ENCODE data around the gene MTHFD1. TPM values are rescaled to one million over a fixed set of nuclear protein-coding genes. Genes with fewer than 3 reads are reported as not detected.
"Not testable (repeated sequence)": the region's sequence is repeated elsewhere in the genome, so short reads cannot be mapped to it uniquely, and the experiment has no call there.

MTHFD1 gene
- 100 to 1,000 TPM; 123 to 164 TPM for total RNA-seq

- H3K4me1 Mint-ChIP-seq (ENCODE audit: low read depth) = peaks cover 48% of the 10 kb centered on the region
- H3K9me3 Mint-ChIP-seq = no peaks in the 10 kb centered on the region
- peak; percentile 96 to 98 for DNase-seq
- H3K36me3 Mint-ChIP-seq (ENCODE audit: insufficient read depth in 2 of 2) = peaks cover 15 to 30% of the 10 kb centered on the region in 2 donors
- peak within 1 kb of the TSS; percentile 96 for H3K27ac Mint-ChIP-seq
- peak within 1 kb of the TSS; percentile 88 to 98 for H3K4me3 Mint-ChIP-seq
- no peaks in the 10 kb centered on the region for H3K27me3 Mint-ChIP-seq (ENCODE audit: low read depth)
- peak; percentile 89 to 92 for ATAC-seq (replicated peaks in 1 of 2)
Observed at GRCh38 chr14:64387782-64388532, at the start of gene MTHFD1. Gene MTHFD1, plus strand, starts transcription at chr14:64388353. Its CDS starts 75 bp downstream, at chr14:64388428.

DNA sequence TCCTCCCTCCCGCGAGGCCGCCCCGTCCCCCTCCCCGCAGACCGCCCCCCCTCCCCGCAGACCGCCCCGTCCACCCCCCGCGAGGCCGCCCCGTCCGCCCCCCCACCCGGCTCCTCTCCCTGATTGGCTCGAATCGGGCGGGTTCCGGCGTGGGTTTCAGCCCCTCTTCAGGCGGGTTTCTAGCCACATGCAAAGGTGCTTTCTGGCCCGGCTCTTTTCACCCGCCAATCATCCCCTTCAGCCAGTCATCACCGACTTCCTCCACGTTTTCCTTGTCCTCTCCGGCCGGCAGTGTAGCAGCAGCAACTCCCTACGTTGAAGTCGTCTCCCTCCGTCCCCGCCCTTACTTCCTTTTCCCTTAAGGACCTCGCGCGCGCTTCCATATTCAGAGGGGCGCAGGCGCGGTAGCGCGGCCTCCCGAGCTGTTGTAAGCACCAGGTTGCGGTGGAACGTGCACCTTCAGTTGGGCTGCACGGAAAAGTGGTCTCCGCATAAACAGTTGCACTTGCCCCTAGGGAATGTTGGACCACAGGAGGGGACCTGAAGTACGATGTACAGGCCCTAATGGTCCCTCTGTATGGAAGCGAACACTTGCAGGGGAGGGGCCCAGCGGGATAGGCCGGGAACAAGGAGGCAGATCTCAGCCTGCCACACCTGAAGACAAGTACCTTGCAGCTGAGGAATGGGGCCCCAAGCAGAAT, 49.4 kb upstream of the MTHFD1 start:
- ATAC-seq (replicated peaks in 1 of 2) (peak; percentile 83 to 86), DNase-seq (peak; percentile 81 to 88)
- Mint-ChIP-seq H3K27me3 (ENCODE audit: low read depth) (no peaks in the 10 kb centered on the region), H3K4me3 (peak overlapping the region; percentile 77 to 96), H3K27ac (peak overlapping the region; percentile 87), H3K4me1 (ENCODE audit: low read depth) (peaks cover 11% of the 10 kb centered on the region), H3K9me3 (peaks cover 2 to 3% of the 10 kb centered on the region in 2 donors), H3K36me3 (ENCODE audit: insufficient read depth in 2 of 2) (peaks cover 4 to 9% of the 10 kb centered on the region in 2 donors)

DNA sequence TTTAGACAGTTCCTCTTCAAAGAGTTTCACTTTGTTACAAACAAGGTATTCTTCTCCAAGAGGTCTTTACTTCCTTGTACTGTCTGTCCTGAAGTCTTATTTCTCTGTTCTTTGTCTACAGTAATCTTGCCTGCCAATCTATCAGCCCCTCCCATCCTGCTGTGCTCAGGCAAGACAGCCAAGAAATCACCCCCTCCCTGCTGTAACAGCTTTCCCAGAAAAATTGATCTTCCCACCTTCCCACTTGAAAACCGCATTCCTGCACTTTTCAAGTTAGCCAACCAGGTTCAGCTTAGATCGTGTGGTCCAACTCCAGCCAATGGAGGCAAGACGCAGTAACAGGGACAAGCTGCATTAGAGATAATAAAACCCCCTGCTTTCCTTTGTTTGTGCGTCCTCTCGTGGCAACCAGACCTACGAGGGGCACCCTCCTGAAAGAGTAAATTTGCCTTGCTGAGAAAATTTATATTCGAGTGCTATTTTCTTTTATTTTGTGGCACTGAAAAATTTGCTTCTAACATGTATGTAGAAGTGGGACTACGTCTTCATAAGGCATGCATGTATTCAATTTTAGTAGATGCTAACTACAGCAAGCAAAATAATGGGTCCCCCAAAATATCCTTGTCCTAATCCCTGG, 47.5 kb upstream of the MTHFD1 start:
- ATAC-seq (replicated peaks in 1 of 2) (no peak), DNase-seq (no peak)
- Mint-ChIP-seq H3K4me3 (no peak overlapping the region), H3K4me1 (ENCODE audit: low read depth) (peaks cover 11% of the 10 kb centered on the region), H3K27me3 (ENCODE audit: low read depth) (no peaks in the 10 kb centered on the region), H3K36me3 (ENCODE audit: insufficient read depth in 2 of 2) (peaks cover 4 to 9% of the 10 kb centered on the region in 2 donors), H3K27ac (peak overlapping the region; percentile 29), H3K9me3 (peaks cover 2 to 3% of the 10 kb centered on the region in 2 donors)

DNA sequence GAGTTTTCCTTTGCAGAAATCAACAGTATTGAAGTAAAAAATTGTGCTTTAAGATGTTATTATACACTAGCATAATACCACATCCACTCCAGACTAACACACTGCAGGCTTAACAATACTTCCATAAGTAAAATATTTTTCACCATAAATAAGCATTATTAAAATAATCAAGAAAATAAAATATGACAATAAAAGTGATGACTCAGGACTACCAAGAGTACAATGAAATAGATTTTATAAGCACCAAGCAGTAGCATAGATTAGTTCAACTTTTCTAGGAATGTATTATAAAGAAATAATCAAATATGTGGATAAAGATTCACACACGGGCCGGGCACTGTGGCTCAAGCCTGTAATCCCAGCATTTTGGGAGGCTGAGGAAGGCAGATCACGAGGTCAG, 40.4 kb upstream of the MTHFD1 start:
- Mint-ChIP-seq H3K27me3 (ENCODE audit: low read depth) (no peaks in the 10 kb centered on the region), H3K27ac (no peak overlapping the region), H3K4me1 (ENCODE audit: low read depth) (no peaks in the 10 kb centered on the region), H3K4me3 (no peak overlapping the region), H3K9me3 (no peaks in the 10 kb centered on the region), H3K36me3 (ENCODE audit: insufficient read depth in 2 of 2) (no peaks in the 10 kb centered on the region)
- ATAC-seq (replicated peaks in 1 of 2) (no peak), DNase-seq (no peak)

DNA sequence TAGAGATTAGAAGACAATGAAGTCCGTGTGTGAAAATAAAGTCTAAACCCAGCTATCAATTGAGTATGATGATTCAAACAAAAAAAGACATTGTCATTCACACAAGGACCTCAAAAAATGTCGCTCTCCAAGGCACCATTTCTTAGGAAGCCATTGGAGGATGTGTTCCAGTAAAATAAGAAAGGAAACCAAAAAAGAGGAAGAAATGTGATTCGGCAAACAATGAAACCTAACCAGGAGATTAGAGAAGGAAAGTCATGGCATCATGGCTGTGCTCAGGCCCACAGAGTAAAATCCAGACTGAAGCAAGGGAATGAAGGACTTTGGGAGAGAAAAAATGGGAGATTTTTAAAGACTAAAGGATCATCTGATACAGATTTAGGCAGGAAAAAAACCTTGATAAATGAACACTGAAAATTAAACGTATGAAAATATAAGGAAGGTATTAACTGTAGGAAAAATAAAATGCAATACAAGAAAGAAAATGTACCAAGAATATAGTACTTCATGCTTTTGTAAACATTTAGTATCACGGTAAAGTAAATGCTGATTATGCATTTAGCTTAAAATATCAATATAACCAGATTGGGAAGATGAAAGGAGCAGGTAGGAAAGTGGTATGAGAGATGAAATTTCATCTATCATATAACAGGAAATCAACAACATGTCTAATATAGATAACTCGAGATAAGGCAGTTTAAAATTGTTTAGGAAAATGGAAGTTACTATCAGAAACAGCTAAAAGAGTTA, 38.2 kb upstream of the MTHFD1 start:
- Mint-ChIP-seq H3K4me3 (no peak overlapping the region), H3K27ac (no peak overlapping the region), H3K27me3 (ENCODE audit: low read depth) (no peaks in the 10 kb centered on the region), H3K36me3 (ENCODE audit: insufficient read depth in 2 of 2) (no peaks in the 10 kb centered on the region), H3K4me1 (ENCODE audit: low read depth) (no peaks in the 10 kb centered on the region), H3K9me3 (no peaks in the 10 kb centered on the region)
- DNase-seq = no peak
- ATAC-seq (replicated peaks in 1 of 2) = no peak

GRCh38 chr14:64363265-64363846, 24.8 kb upstream of the MTHFD1 start:
- no peaks in the 10 kb centered on the region for H3K27me3 Mint-ChIP-seq (ENCODE audit: low read depth)
- no peak for ATAC-seq (replicated peaks in 1 of 2)

DNA sequence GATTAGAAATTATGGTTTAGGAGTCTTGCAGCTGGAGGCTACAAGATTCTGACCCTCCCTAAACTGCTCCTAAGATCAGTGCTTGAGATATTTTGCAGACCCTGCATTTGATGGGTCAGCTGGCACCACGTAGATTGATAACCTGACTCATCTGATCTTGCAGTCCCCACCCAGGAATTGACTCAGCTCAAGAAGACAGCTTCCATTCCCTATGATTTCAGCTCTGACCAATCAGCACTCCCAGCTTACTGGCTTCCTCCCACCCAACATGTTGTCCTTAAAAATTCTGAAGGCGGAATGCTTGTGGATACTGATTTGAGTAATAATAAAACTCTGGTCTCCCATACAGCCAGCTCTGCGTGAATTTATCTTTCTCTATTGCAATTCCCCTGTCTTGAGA, 23.2 kb upstream of the MTHFD1 start:
- Mint-ChIP-seq H3K27ac (no peak overlapping the region), H3K36me3 (ENCODE audit: insufficient read depth in 2 of 2) (no peaks in the 10 kb centered on the region), H3K9me3 (no peaks in the 10 kb centered on the region), H3K27me3 (ENCODE audit: low read depth) (no peaks in the 10 kb centered on the region), H3K4me1 (ENCODE audit: low read depth) (no peaks in the 10 kb centered on the region), H3K4me3 (no peak overlapping the region)
- no peak for DNase-seq
- ATAC-seq (replicated peaks in 1 of 2) = no peak

More at GRCh38 chr14:64363265-64363846, 24.8 kb upstream of the MTHFD1 start:
- Mint-ChIP-seq H3K36me3 (ENCODE audit: insufficient read depth in 2 of 2) (no peaks in the 10 kb centered on the region), H3K9me3 (no peaks in the 10 kb centered on the region), H3K27ac (no peak overlapping the region), H3K4me3 (no peak overlapping the region), H3K4me1 (ENCODE audit: low read depth) (no peaks in the 10 kb centered on the region)
- no peak for DNase-seq

GRCh38 chr14:64365358-64365889, 22.7 kb upstream of the MTHFD1 start:
- not testable (repeated sequence) for H3K27ac Mint-ChIP-seq

DNA sequence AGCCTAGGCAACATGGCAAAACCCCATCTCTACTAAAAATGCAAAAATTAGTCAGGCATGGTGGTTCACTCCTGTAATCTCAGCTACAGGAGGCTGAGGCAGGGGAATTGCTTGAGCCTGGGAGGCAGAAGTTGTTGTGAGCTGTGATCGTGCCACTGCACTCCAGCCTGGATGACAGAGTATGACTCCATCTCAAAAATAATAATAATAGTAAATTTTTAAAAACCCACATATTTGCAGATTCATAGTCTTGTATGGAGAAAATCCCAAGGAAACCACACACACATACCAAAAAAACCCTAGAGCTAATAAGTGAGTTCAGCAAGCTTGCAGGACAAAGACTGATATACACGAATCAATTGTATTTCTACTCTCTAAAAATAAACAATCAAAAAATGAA, 19.0 kb upstream of the MTHFD1 start:
- Mint-ChIP-seq H3K27me3 (ENCODE audit: low read depth) (no peaks in the 10 kb centered on the region), H3K36me3 (ENCODE audit: insufficient read depth in 2 of 2) (no peaks in the 10 kb centered on the region), H3K4me3 (no peak overlapping the region), H3K27ac (no peak overlapping the region), H3K9me3 (no peaks in the 10 kb centered on the region), H3K4me1 (ENCODE audit: low read depth) (no peaks in the 10 kb centered on the region)
- DNase-seq (no peak), ATAC-seq (replicated peaks in 1 of 2) (no peak)

More at GRCh38 chr14:64365358-64365889, 22.7 kb upstream of the MTHFD1 start:
- not testable (repeated sequence) for H3K27me3 Mint-ChIP-seq (ENCODE audit: low read depth); H3K4me1 Mint-ChIP-seq (ENCODE audit: low read depth); H3K4me3 Mint-ChIP-seq; H3K36me3 Mint-ChIP-seq (ENCODE audit: insufficient read depth in 2 of 2); H3K9me3 Mint-ChIP-seq; DNase-seq; ATAC-seq (replicated peaks in 1 of 2)

- ATAC-seq (replicated peaks in 1 of 2) (peak in 1 of 2 donors; percentile 6), DNase-seq (no peak)
- no peaks in the 10 kb centered on the region for H3K27me3 Mint-ChIP-seq (ENCODE audit: low read depth)
- no peaks in the 10 kb centered on the region for H3K9me3 Mint-ChIP-seq
- peak overlapping the region; percentile 96 for H3K27ac Mint-ChIP-seq
- peak overlapping the region; percentile 88 to 98 for H3K4me3 Mint-ChIP-seq
- peaks cover 15 to 28% of the 10 kb centered on the region in 2 donors for H3K36me3 Mint-ChIP-seq (ENCODE audit: insufficient read depth in 2 of 2)
- H3K4me1 Mint-ChIP-seq (ENCODE audit: low read depth) = peaks cover 45% of the 10 kb centered on the region
Observed at GRCh38 chr14:64387232-64387781, 846 bp upstream of the MTHFD1 start.

DNA sequence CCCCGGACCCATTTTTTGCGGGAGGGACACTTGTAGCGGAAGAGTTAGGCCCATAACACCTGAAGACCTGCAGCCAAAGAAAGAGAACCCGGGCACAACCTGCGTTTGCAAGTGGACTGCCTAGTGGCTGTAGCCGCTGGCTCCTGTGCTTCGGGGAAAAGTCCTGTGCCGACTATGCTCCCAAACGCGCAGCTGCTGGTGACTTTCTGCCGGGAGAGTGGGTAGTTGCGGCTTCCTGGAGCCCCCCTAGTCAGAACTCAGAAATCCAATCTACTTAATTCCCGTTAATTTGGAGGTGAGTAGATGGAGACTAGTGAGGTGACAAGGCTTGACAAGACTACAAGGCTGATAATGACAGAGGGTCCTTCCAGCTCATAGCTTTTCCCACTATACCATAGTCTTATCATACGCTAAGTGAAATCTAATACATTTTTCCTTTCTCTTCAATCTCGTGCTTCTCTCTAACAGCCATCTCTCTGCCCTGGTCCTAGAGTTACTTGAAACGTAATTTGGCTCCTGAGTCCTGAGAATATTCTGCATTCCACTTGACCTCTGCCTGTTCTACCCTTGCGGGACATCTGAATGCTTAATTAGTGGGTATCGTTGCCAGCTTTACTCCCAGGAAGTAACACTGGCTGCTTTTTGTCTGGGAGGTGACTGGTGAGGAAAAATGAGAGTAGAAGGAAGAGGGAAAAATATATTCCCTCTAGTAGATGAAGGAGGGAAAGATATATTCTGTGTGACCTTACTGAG, 556 bp downstream of the MTHFD1 start:
- DNase-seq = peak; percentile 36 to 40
- peak in 1 of 2 donors; percentile 10 for ATAC-seq (replicated peaks in 1 of 2)
- Mint-ChIP-seq H3K9me3 (no peaks in the 10 kb centered on the region), H3K36me3 (ENCODE audit: insufficient read depth in 2 of 2) (peaks cover 15 to 30% of the 10 kb centered on the region in 2 donors), H3K27me3 (ENCODE audit: low read depth) (no peaks in the 10 kb centered on the region), H3K4me1 (ENCODE audit: low read depth) (peaks cover 54% of the 10 kb centered on the region), H3K27ac (peak overlapping the region; percentile 96), H3K4me3 (peak overlapping the region; percentile 88 to 98)

All from activated T-cell treated with anti-CD3 and anti-CD28 coated beads, Interleukin-2, amount 50 U/mL, for 72 hours (primary cell).